Tibial artery (tissue), 4 donors: ENCODE measurements around the gene ATXN10.

Experiments used
- DNase-seq, 2 donors: peaks; one replicate each; pipeline ENCODE4 v3.0.0-alpha.2; 2019
- H3K27ac ChIP-seq, 2 donors: fragments of 200-600 bp; sonication (generic) in 1 of 2; 1 replicate in 1 of 2; 2 replicates in 1 of 2; pipeline ENCODE4 v1.5.1; 2018 to 2019; ENCODE audit warnings: mild to moderate bottlenecking in 1 of 2
- H3K27me3 ChIP-seq, 2 donors: fragments of 200-600 bp; sonication (generic) in 1 of 2; one replicate each; pipeline versions ENCODE4 v1.5.1 to v1.6.0; 2016 to 2019
- H3K36me3 ChIP-seq, 3 donors: fragments of 200-600 bp; sonication (generic) in 2 of 3; one replicate each; pipeline ENCODE4 v1.5.1; 2016 to 2019; ENCODE audit warnings: mild to moderate bottlenecking in 2 of 3
- H3K4me1 ChIP-seq, 4 donors: fragments of 200-600 bp; sonication (generic) in 2 of 4; 1 replicate in 3 of 4; 2 replicates in 1 of 4; pipeline ENCODE4 v1.5.1; 2016 to 2019
- H3K4me3 ChIP-seq, 2 donors: fragments of 200-600 bp; sonication (generic) in 1 of 2; 1 replicate in 1 of 2; 2 replicates in 1 of 2; pipeline ENCODE4 v1.5.1; 2018 to 2019; ENCODE audit warnings: mild to moderate bottlenecking in 2 of 2
- H3K9me3 ChIP-seq, 3 donors: fragments of 200-600 bp; sonication (generic) in 1 of 3; one replicate each; pipeline ENCODE4 v1.5.1; 2016 to 2019
- CTCF ChIP-seq, 2 experiments: fragments of 200-600 bp in 1 of 2; fragments of 450-650 bp in 1 of 2; IDR thresholded peaks; one replicate each; pipeline ENCODE4 v1.5.1; 2017 to 2019; ENCODE audit warnings: antibody characterized with exemption in 2 of 2, mild to moderate bottlenecking in 1 of 2, moderate library complexity in 1 of 2
- intact Hi-C: fragments of 100-400 bp; cut with DNase I; formaldehyde crosslinking; loops from one replicate; pipeline ENCODE4 v1.15.0; 2023; ENCODE audit warnings: low total_unique reads

Gene ATXN10

GRCh38 chr22:45891996-45892621, 220.5 kb downstream of the ATXN10 start:
- H3K27me3 ChIP-seq: peaks cover 0 to 83% of the 10 kb centered on the region in 2 donors
- DNase-seq: no peak

GRCh38 chr22:45892681-45893461, 221.2 kb downstream of the ATXN10 start:
- no peak for TF ChIP-seq CTCF (IDR thresholded peaks at IDR 0.05)
- no peak overlapping the region for H3K4me3 ChIP-seq
- peaks cover 0 to 87% of the 10 kb centered on the region in 2 donors for H3K27me3 ChIP-seq
- peaks cover 0 to 20% (median 3%) of the 10 kb centered on the region in 4 donors for H3K4me1 ChIP-seq
- H3K9me3 ChIP-seq: no peaks in the 10 kb centered on the region
- H3K36me3 ChIP-seq: no peaks in the 10 kb centered on the region
- intact Hi-C loops: no loop called here
- H3K27ac ChIP-seq: no peak overlapping the region
- DNase-seq: no peak

More at GRCh38 chr22:45891996-45892621, 220.5 kb downstream of the ATXN10 start:
- H3K4me1 ChIP-seq: peaks cover 0 to 19% (median 3%) of the 10 kb centered on the region in 4 donors
- H3K27ac ChIP-seq: no peak overlapping the region
- H3K9me3 ChIP-seq: no peaks in the 10 kb centered on the region
- H3K4me3 ChIP-seq: no peak overlapping the region
- intact Hi-C loops: no loop called here
- TF ChIP-seq CTCF (IDR thresholded peaks at IDR 0.05): no peak
- H3K36me3 ChIP-seq: no peaks in the 10 kb centered on the region

- peaks cover 0 to 20% (median 3%) of the 10 kb centered on the region in 4 donors for H3K4me1 ChIP-seq
- TF ChIP-seq CTCF (IDR thresholded peaks at IDR 0.05): no peak
- peaks cover 0 to 87% of the 10 kb centered on the region in 2 donors for H3K27me3 ChIP-seq
- DNase-seq: no peak
- no peak overlapping the region for H3K27ac ChIP-seq
- intact Hi-C loops: no loop called here
- H3K9me3 ChIP-seq: no peaks in the 10 kb centered on the region
- no peaks in the 10 kb centered on the region for H3K36me3 ChIP-seq
- H3K4me3 ChIP-seq: no peak overlapping the region
Observed at GRCh38 chr22:45893516-45893915, 221.9 kb downstream of the ATXN10 start.
